ENCODE results near the gene SPARCL1. TPM values are rescaled to one million over a fixed set of nuclear protein-coding genes. Genes with fewer than 3 reads are reported as not detected.

SPARCL1 gene
- total RNA-seq, 2 donors from 2014 or later, result 1,225 to 2,315 TPM

DNA sequence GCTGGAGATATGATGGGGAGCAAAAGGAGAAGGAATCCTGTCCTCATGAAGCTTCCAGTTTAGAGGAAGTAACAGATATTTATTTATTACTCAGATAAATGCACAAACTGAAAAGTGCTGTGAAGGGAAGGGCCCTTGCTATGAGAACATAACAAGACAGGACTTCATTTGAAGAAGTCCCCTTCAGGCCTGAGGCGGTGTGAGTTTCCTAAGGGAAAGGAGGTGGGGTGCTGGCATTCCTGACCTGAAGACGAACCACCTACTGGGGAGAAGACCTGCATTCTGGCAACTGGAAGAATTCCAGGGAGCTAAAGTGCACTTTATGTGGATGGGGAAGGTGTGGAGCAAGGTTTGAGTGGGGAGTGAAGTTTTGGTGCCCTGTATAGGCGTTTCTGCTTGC is 15.9 kb upstream of the SPARCL1 start:
- no peak for ATAC-seq (ENCODE audit: insufficient number of reproducible peaks, low FRiP score, low read depth)
- Histone ChIP-seq H3K9me3 (no peaks in the 10 kb centered on the region), H3K36me3 (no peaks in the 10 kb centered on the region), H3K27me3 (replicated peaks; ENCODE audit: insufficient read depth) (no peaks in the 10 kb centered on the region), H3K4me3 (no peak overlapping the region), H3K27ac (no peak overlapping the region), H3K4me1 (ENCODE audit: control insufficient read depth in 1 of 2, low read depth in 2 of 2) (peaks cover 5 to 56% of the 10 kb centered on the region in 2 donors)
- no peak for DNase-seq (ENCODE audit: low spot score)
- no peak for TF ChIP-seq CTCF (IDR thresholded peaks at IDR 0.05)

GRCh38 chr4:87543835-87544461 is 14.8 kb upstream of the SPARCL1 start:
- Histone ChIP-seq H3K4me1 (ENCODE audit: control insufficient read depth in 1 of 2, low read depth in 2 of 2) (peaks cover 8 to 48% of the 10 kb centered on the region in 2 donors), H3K9me3 (no peaks in the 10 kb centered on the region), H3K36me3 (no peaks in the 10 kb centered on the region), H3K4me3 (no peak overlapping the region), H3K27me3 (replicated peaks; ENCODE audit: insufficient read depth) (no peaks in the 10 kb centered on the region), H3K27ac (peak overlapping the region in 1 of 2 donors; percentile 72)
- TF ChIP-seq CTCF (IDR thresholded peaks at IDR 0.05), result peak; percentile 67
- DNase-seq (ENCODE audit: low spot score) (no peak), ATAC-seq (ENCODE audit: insufficient number of reproducible peaks, low FRiP score, low read depth) (peak; percentile 69)

DNA sequence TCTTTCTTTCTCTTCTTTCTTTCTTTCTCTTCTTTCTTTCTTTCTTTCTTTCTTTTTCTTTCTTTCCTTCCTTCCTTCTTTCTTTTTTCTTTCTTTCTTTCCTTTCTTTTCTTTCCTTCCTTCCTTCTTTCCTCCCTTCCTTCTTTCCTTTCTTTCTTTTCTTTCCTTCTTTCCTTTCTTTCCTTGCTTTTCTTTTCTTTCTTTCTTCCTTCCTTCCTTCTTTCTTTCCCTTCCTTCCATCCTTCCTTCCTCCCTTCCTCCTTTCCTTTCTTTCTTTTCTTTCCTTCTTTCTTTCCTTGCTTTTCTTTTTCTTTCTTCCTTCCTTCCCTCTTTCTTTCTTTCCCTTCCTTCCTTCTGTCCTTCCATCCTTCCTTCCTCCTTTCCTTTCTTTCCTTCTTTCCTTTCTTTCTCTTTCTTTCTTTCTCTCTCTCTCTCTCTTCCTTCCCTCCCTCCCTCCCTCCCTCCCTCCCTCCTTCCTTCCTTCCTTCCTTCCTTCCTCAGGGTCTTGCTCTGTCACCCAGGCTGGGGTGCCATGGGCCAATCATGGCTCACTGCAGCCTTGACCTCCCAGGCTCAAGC is 13.6 kb upstream of the SPARCL1 start:
- ATAC-seq (ENCODE audit: insufficient number of reproducible peaks, low FRiP score, low read depth) (no peak), DNase-seq (ENCODE audit: low spot score) (no peak)
- H3K36me3 ChIP-seq, result no peaks in the 10 kb centered on the region
- H3K4me3 ChIP-seq, result no peak overlapping the region
- peak overlapping the region; percentile 72 to 88 for H3K27ac ChIP-seq
- H3K9me3 ChIP-seq, result no peaks in the 10 kb centered on the region
- H3K4me1 ChIP-seq (ENCODE audit: control insufficient read depth in 1 of 2, low read depth in 2 of 2), result peaks cover 8 to 38% of the 10 kb centered on the region in 2 donors
- TF ChIP-seq CTCF (IDR thresholded peaks at IDR 0.05), result no peak
- H3K27me3 ChIP-seq (replicated peaks; ENCODE audit: insufficient read depth), result no peaks in the 10 kb centered on the region

GRCh38 chr4:87541956-87542709 is 13.0 kb upstream of the SPARCL1 start:
- peak overlapping the region; percentile 72 to 88 for H3K27ac ChIP-seq
- TF ChIP-seq CTCF (IDR thresholded peaks at IDR 0.05), result no peak
- H3K9me3 ChIP-seq, result no peaks in the 10 kb centered on the region
- H3K36me3 ChIP-seq, result no peaks in the 10 kb centered on the region
- peak overlapping the region; percentile 28 for H3K4me3 ChIP-seq
- ATAC-seq (ENCODE audit: insufficient number of reproducible peaks, low FRiP score, low read depth) (no peak), DNase-seq (ENCODE audit: low spot score) (no peak)
- peaks cover 8 to 38% of the 10 kb centered on the region in 2 donors for H3K4me1 ChIP-seq (ENCODE audit: control insufficient read depth in 1 of 2, low read depth in 2 of 2)
- no peaks in the 10 kb centered on the region for H3K27me3 ChIP-seq (replicated peaks; ENCODE audit: insufficient read depth)

- Histone ChIP-seq H3K27ac (peak overlapping the region; percentile 72 to 88), H3K9me3 (no peaks in the 10 kb centered on the region), H3K36me3 (no peaks in the 10 kb centered on the region), H3K4me1 (ENCODE audit: control insufficient read depth in 1 of 2, low read depth in 2 of 2) (peaks cover 8 to 38% of the 10 kb centered on the region in 2 donors), H3K4me3 (no peak overlapping the region), H3K27me3 (replicated peaks; ENCODE audit: insufficient read depth) (no peaks in the 10 kb centered on the region)
- ATAC-seq (ENCODE audit: insufficient number of reproducible peaks, low FRiP score, low read depth) (no peak), DNase-seq (ENCODE audit: low spot score) (no peak)
- no peak for TF ChIP-seq CTCF (IDR thresholded peaks at IDR 0.05)
Measured at GRCh38 chr4:87541521-87541920, 12.3 kb upstream of the SPARCL1 start.

Data from thoracic aorta (tissue), 2 donors.